NB4 (cell line): ENCODE measurements around the gene SLC25A51.
A peak's percentile ranks its signal among the peaks of the same experiment; 100 is the strongest.

Source experiments
- DNase-seq: peaks from one replicate; pipeline ENCODE4 v3.0.0; 2010; ENCODE audit warnings: low read depth
- H3K4me3 ChIP-seq: one replicate; pipeline ENCODE4 v1.5.1; 2011; ENCODE audit warnings: mild to moderate bottlenecking, low read depth, low read length, moderate library complexity
- CTCF ChIP-seq: IDR thresholded peaks from one replicate; pipeline ENCODE4 v1.5.1; 2012; ENCODE audit warnings: low read depth, low read length
- MAX ChIP-seq: IDR thresholded peaks from 2 replicates; pipeline ENCODE4 v1.6.1; 2011; ENCODE audit warnings: low read depth, low read length
- MYC ChIP-seq: IDR thresholded peaks from 2 replicates; pipeline ENCODE4 v1.6.1; 2011; ENCODE audit warnings: low read depth, low read length
- POLR2A ChIP-seq: IDR thresholded peaks from 2 replicates; pipeline ENCODE4 v1.6.1; 2011; ENCODE audit warnings: mild to moderate bottlenecking; ENCODE audit not compliant: insufficient read length; ENCODE audit errors: extremely low read depth

The SLC25A51 gene

GRCh38 chr9:37903647-37904444, at the start of gene SLC25A51:
SLC25A51 (minus strand) TSS chr9:37904127; CDS start chr9:37888550, 15,577 bp downstream.
- H3K4me3 ChIP-seq = peak within 1 kb of the TSS; percentile 83
- peak; percentile 85 for DNase-seq
- TF ChIP-seq POLR2A (peak; percentile 50), MAX (peak; percentile 72), MYC (peak; percentile 88), CTCF (peak; percentile 67)

GRCh38 chr9:37953206-37953774, 49.4 kb upstream of the SLC25A51 start:
- no peak for DNase-seq
- TF ChIP-seq MYC = no peak
- TF ChIP-seq POLR2A = no peak
- no peak for TF ChIP-seq MAX
- TF ChIP-seq CTCF = no peak
- no peak overlapping the region for H3K4me3 ChIP-seq

- TF ChIP-seq POLR2A (no peak), MYC (no peak), CTCF (no peak), MAX (no peak)
- no peak overlapping the region for H3K4me3 ChIP-seq
- no peak for DNase-seq
Observed at GRCh38 chr9:37952731-37953130, 48.8 kb upstream of the SLC25A51 start.

GRCh38 chr9:37951671-37952449, 47.9 kb upstream of the SLC25A51 start:
- H3K4me3 ChIP-seq = no peak overlapping the region
- TF ChIP-seq POLR2A (no peak), MYC (no peak), MAX (no peak), CTCF (no peak)
- DNase-seq = no peak

- H3K4me3 ChIP-seq = no peak overlapping the region
- no peak for DNase-seq
- TF ChIP-seq CTCF = no peak
- no peak for TF ChIP-seq MYC
- no peak for TF ChIP-seq POLR2A
- TF ChIP-seq MAX = no peak
Observed at GRCh38 chr9:37950561-37950960, 46.6 kb upstream of the SLC25A51 start.
